Measurements from ENCODE around the gene SCLT1.

SCLT1 gene

DNA sequence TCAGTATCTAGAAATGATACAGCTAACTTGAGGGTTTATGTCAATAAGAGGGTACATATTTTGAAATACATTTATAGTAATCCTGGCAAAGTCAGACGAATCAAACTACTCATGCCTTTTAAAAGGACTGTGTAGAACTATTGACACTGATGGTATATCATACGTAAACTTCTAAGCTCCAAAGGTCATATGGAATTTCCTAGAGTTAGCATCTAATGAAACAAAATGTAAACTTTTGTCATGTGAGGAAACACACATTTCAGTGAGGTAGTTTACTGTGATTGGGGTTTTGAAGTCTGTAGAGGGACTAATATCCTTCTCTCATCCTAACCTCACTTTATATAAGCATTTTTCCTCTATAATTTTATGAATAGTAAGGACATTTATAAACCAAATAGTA, 138.4 kb downstream of the SCLT1 start:
- no peak for DNase-seq

DNA sequence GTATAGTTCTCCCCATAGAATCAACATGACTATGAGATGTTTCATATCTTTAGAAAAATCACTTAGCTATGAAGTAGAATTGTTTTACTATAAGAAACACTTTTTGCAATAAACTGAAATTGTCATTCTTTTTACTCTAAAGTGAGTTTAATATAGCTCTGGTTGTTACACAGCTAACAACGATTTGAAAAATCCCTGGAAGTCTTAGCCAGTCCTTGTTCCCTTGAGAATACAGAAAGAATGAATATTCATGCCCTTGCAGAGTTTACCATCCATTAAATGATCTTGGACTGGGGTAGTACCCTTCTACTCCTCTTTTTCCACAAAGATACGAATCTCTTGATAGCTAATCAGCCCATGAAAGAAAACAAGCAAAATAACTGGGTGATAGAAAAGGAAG, 142.0 kb downstream of the SCLT1 start:
- DNase-seq, result no peak

DNA sequence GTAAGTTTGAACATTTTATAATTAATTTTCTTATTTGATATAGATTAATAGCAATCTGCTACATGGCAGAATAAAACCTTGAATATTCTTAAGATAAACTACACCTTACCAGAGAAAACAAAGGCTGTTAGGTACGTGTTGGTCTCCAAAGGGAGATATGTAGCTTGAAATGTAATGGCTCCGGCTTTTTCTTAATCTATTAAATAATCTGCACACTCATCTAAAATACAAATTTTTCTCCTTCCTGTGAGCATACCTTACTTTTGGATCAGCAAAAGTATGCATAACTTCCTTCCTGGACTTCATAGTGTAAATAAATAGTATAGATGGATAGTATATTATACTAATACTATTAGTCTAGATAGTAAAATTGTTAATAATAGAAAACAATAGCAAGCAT, 142.5 kb downstream of the SCLT1 start:
- DNase-seq, result no peak

DNA sequence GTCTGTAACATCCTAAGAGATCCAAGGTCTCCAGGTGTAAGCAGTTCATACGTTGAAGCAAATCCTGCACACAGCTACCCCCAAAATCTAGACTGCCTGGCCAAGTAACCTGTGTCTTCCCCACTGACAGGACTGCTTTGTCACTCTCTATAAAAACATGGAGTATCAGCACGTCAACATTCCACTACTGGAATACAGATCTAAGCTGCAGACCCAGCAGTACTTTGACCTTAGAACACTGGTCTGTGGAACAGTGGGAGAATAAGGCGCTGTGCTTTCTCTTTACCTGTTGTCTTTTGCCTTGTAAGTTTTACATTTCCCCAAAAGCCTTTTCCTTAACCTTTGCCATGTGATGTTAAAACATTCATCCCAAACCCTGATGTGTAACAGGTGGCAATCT, 146.4 kb downstream of the SCLT1 start:
- DNase-seq, result no peak

DNA sequence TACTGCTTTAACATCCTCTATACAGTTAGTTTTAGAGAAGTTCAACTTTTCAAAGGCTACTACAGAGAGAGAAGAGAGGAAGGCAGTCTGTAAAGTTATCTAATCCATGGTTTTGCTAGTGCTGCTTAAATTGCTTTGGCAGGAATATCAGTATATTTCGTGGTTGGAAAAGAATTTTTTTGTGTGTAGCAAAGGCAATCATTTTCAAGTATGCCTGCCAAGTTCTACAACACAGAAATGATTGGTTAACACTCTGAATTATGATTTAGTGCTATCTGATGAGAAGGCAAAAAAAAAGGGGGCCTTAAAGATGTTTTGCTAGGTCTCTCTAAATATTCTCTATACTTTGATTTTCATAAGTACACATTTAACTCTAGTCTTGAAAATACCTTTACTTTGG, 150.7 kb downstream of the SCLT1 start:
- no peak for DNase-seq

DNA sequence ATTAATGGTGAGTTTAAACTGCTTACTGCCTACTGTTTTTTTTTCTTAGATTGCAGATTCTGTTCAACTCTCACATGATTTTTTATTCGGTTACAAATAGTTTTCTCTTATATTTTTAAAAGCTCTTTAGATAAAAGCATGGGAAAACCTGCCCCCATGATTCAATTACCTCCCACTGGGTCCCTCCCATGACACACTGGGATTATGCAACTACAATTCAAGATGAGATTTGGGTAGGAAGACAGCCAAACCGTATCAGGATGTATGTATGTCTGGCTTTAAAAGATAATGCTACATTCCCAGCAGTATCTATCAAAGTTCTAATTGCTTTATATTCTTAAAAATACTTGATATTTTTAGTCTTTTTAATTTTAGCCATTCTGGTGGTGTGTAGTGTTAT, 152.4 kb downstream of the SCLT1 start:
- no peak for DNase-seq

DNA sequence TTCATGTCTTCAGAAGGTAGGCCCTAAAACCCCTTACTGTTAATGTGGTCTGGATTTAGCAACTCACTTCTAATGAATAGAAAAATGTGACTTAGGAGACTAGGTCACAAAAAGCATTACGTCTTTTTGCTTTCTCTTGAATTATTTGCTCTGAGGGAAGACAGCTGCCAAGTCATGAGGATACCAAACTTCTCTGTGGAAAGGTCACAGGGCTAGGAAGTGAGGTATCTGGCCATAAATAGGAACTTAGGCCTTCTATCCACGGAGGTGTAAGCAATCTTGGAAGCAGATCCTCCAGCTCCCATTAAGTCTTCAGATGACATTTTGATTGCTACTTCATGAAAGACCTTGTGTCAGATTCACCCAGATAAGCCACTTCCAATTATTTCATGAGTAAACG, 163.3 kb downstream of the SCLT1 start:
- DNase-seq, result no peak

DNA sequence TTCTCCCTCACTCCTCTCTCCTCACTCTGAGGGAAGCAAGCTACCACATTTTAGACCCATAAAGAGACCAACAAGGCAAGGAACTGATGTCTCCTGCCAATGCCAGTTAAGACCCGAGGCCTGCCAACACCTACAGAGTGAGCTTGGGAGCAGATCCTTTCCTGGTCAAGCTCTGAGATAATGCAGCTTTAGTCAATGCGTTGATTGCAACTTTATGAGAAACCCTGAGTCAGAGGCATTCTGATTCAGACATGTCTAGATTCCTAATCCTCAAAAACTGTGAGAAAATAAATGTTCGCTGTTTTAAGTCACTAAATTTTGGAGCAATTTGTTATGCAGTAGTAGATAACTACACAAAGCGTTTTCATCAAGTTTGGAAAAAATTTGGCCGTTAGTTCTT, 168.4 kb downstream of the SCLT1 start:
- no peak for DNase-seq

DNA sequence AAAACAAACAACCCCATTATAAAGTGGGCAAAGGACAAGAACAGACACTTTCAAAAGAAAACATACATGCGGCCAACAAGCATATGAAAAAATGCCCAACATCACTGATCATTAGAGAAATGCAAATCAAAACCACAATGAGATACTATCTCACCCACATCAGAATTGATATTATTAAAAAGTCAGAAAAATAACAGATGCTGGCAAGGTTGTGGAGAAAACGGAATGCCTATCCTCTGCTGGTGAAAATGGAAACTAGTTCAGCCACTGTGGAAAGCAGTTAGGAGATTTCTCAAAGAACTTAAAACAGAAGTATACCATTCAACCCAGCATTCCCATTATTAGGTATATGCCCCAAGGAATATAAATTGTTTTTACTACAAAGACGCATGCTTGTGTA, 171.4 kb downstream of the SCLT1 start:
- no peak for DNase-seq

DNA sequence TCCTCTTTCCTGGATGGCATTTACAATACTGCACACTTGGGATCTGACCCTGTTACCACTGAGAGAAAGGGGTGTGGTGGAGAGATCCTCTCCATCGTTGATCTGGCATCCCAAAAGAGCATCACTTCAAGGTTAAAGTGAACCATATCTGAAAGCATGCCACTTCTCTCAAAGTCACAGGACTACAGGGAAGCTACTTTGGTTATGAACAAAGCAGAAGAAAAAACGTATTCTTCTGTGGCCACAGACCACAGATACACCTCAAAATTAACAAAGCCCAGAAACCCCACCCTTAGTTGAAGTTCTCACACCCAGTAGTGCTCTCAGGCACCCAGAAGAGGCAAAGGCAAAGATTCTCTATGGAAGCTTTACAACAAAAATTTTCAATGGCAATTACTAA, 175.6 kb downstream of the SCLT1 start:
- peak; percentile 58 for DNase-seq

DNA sequence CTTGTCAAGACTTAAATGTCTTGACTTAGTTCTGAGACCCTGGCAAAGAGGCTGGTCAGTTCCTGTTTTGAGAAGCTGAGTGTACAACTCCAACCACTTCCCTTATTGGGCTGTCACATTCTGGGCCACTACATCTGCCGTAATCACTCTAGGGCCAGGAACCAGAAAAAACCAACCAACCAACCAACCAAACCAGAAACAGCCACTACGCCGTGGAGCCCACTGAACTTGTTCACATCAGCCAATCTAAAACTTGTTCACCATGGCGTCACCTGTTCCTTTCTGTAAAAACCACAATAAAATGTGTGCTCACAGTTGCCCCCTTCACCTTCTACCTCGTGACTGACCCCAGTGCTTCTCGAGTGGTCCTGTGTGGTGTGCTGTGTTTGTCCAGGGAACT, 176.5 kb downstream of the SCLT1 start:
- peak; percentile 92 for DNase-seq

DNA sequence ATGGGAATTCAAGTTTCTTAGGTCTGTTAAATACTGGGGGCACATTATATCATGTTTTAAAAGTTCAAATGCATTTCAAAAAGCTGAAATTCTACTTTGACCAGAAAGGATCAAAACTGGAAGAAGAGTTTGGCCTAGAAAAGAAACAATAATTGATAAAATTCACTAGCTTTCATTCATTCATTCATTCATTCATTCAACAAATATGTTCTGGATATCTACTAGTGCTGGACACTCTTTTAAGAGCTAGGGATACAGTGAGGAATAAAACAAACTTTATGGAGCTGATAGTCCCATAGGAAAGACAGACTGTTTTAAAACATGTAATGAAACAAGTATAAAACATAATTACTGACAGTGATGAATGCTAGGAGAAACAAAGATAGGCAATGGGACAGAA, 177.8 kb downstream of the SCLT1 start:
- DNase-seq, result no peak

DNA sequence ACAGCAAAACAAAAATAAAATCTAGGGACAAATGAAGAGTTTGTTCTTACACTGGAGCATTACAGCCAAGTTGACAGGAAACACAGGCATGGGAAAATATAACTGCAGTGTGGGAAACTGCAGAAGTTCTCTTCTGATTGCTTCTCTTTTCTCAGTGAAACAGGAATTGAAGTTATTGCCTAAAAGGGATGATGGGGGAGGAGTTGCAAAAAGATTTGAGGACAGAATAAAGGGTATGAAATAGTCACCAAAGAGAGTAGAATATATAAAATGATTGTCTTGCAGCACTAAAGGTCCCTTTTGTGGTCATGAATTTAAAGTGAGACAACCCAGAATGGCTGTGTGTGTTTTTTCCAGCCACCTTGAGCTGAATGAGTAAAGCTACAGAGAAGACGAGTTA, 180.1 kb downstream of the SCLT1 start:
- peak; percentile 27 for DNase-seq

DNA sequence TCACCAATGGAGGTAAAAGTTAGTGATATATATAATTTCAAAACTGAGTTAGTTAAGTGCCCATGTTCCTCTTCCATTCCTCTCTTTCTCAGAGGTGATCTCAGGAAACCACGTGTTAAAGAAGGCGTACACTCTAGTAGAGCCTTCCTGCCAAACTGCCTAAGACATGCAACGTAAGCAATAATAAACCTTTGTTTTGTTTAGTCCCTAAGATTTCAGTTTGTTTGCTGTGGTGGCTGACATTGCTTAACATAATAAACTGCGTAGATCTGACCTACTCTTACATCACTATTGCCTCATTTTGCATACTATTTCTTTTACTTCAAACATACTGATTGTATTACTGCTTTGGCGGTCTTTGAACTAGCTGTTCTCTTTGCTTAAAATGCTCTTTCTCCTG, 184.6 kb downstream of the SCLT1 start:
- DNase-seq, result peak; percentile 10

DNA sequence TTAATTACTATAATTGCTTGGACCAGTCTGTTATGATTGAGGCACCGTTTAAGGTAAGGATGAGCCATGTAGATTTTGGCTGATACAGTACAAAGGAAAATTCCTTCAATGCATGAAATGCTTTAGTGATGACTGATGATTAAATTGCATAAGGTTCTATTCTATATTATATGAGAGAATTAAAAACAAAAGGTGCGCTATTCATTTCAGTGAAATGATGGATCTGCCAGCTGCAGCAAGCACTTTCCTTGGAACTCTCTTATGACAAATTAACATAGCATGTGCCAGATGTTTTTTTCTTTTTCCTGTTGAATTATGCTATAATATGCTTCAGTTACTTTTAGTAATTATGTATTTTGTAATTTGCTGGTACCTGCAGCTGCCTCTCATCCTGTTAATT, 185.4 kb downstream of the SCLT1 start:
- DNase-seq, result no peak

DNA sequence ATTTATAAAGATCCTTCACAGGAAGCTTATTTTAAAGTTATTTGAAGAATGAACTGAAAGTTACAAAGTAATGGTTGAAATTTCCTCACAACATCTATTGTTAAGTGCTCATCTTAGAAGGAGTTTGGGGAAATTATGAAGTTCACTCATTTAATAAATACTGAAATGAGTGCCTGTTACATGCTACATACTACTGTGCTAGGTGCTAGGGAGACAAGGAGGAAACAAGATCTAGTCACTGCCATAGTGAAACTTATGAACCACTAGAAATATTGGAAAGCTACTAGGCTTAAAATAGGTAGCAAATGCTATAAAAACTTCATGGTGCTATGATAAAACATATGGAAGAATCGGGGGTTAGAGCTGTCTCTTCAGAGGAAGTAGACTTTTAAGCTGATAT, 186.8 kb downstream of the SCLT1 start:
- DNase-seq, result no peak

DNA sequence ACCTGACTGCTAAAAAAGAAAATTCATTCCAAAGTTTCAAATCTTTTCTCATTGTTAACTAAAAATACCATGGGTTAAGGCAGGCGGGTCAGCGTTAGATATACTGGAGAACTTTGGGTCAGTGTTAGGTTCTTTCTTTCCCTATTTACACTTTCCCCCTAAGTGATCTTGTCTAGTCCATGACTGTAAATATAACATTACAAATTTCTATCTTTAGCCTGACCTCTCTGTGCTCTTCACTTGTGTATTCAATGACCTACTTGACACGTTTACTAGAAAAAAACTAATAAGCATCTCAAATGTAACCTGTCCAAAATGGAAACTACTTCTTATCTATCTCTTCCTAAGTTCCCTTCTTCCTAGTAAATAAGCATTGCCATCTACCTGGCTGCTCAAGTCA, 188.5 kb downstream of the SCLT1 start:
- no peak for DNase-seq

DNA sequence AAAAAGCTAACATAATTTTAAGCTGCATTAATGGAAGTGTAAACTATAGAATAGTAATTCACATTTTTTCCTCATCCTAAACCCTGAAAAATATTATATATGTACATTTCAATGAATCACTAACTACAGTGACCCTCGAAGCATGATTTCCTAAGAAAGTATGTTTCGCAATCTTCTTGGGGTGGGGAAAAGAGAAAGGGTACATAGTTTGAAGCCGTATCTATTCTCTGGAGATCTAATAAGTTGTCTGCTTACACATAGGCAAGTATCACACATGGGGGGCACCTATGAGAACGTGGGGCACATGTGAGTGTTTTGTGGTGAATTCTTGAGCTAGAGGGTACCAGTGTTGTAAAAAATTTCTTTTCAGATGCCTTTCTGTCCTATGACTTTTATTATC, 212.7 kb downstream of the SCLT1 start:
- DNase-seq, result no peak

DNA sequence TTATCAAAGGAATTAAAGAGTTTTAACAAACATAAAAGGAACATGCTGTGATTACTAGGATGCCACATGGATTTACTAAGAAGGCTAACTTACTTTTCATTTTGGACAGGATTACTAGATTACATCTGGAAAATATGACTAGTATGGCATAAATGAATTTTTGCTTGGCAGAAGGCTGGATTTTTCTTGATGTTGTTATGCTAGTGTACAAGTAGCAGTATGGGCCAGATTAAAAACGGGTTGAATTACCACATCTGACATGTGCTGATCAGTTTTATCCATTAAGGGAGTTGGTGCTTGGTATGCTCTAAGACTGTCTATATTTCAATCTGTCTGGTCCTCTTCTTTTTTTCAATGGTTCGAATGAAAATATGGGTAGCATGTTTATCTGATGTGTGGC, 213.4 kb downstream of the SCLT1 start:
- DNase-seq, result no peak

DNA sequence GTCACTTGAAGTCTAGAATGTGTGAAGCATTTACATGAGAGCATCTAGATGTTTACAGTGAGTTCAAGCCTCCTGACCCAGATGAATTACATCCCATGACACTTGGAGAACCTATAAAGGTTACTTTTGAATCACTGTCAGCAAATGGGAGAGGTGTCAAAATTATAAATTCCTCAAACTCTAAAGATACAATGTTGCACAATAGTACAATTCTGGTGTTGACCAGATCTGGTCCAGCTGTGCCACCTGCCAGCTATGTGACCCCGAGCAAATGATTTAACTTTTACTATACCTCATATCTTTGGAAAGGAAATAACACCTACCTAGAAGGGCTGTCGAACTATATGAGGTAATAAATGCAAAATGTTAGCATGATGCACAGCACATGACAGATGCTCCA, 214.1 kb downstream of the SCLT1 start:
- DNase-seq, result no peak

DNA sequence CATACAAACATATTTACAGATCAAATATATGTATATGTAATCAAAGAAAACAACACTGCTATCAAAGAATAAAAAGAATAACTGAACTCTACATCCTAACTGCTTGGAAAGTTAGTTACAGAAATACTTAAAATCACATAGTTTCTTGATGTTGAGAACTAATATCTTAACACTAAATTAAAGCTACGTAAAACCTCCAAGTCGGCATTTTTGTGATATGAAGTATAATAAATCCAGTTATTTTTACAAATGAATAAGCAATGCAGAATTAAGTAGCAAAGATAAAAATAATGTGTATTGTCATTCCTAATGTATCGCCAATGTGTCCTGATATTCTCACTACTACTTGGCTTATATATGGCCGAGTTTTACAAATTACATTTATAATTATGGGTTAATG, 215.4 kb downstream of the SCLT1 start:
- DNase-seq, result no peak

DNA sequence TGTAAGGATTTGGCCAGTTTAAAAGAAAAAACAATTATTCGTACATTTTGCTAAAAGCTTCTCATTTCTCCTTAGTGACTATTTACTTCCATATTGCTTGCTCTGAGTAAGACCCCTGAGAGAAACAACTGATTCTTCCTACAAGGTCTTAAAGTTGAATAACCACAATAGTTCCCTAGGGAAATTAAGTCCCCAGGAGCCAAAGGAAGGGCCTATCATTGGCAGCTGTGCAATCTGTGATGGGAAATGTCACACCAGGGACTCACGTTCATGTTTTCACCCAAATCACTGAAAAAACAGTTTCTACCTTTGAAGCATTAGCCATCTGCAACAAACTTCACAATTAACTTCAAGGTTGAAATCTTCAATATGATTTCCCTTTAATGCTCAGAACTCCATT, 217.1 kb downstream of the SCLT1 start:
- no peak for DNase-seq

DNA sequence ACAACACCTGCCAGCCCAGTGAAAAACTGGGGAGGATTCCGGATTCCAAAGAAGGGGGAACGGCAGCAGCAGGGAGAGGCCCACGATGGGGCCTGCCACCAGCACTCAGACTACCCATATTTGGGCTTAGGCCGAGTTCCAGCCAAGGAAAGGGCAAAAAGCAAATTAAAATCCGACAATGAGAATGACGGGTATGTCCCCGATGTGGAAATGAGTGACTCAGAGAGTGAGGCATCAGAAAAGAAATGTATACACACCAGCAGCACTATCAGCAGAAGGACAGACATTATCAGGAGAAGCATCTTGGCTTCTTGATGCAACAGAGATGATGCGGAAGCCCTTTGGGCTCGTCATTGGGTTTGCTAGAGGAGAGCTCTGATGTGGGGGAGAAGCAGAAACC, 221.4 kb downstream of the SCLT1 start:
- peak; percentile 52 for DNase-seq

DNA sequence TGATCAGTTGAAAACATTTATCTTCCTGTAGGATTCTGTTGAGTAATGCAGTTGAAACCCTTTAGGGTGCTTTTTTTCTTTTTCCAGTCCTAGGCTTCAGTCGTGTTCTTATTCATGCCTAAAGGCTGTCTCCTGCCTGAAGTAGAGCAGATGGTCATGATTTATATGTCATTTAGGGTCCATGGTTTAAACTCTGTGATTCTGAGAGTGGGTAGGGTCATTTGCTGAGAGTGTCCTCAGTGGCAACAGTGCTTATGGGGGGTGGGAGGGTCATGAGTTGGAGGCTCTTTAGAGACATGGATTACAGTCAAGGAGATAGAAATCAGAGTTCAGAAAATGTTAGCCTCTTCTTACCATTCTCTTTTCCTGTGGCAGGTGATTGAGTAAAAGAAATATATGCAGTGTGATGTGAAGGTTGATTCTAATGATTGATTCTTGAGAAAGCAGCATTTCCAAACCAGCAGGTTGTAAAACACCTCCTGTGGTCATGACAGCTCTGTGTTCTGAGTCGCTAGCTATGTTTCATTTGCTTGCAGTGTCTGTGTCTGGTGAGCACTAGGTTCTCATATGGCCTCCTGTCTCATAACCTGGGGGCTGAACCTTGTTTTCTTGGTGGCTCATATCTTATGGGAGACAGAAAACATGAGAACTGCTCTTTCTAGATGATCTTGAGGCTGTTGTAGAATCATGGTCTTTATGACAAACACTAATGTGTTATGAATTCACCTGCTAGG, 223.4 kb downstream of the SCLT1 start:
- DNase-seq, result no peak

DNA sequence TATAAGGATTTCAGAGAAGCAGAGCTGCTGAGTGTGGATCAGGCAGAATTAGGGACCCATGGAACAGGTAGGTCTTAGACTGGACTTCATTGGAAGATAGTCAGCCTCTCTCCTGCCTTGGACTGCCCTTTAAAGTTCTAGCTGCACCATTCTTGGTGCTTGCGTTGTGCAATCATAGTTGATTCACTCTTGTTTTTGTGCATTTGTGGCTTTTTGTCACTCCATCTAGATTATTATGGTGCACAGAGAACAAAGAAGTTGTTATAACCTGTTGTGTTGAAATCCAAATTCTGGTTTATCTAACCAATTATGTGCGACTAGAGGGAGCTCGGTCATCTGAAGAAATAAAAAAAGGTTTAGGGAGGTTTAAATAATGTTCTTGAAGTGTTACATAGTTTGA, 224.6 kb downstream of the SCLT1 start:
- DNase-seq, result peak; percentile 62

DNA sequence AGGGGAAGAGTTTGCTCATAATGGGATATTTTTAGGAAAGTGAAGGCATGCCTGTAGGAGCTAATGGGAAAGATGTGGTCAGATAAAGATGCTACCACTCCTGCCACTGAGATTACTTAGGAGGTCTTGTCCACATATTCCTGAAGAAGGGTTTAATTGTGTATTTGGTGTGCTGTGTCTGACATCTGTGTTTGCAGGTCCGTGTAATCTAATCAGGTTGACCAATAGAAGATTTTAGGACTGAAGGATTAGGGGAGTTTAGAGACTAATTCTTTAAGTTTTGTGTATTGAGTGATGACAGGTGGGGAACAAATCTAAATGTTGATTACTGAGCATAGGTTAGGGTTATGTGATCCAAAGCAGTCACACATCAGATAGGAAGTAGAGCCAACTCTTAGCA, 226.6 kb downstream of the SCLT1 start:
- DNase-seq, result no peak

Data from hematopoietic multipotent progenitor cell treated with erythropoietin and hydrocortisone succinate and interleukin-3 and kit ligand, for 4 days (in vitro differentiated cells).